HuH-7 (cell line): ENCODE results near the gene DNASE1L3.
"Not testable (repeated sequence)": the region's sequence is repeated elsewhere in the genome, so short reads cannot be mapped to it uniquely, and the experiment has no call there.

Source experiments
- DNase-seq: peaks from one replicate; pipeline ENCODE4 v3.0.0; 2011; ENCODE audit warnings: low spot score

The DNASE1L3 gene

DNA sequence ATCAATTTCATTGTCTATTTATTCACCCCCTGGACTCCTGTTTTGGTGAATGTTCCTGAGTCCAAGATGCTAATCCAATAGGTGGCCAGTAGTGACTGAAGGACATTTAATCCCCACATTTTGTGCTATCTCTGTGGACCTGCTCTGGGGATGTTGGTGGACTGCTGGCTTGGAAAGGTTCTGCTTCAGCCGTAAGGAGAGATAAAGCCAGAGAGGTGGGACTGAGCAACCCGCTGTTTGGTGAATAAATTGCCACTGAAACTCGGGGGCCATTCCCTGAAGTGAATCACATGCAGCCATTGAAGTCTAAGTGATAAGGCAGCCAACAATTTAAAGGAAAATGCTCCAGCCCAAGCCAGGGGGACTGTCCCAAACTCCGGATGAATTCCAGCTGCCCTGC lies 25.2 kb upstream of the DNASE1L3 start:
- no peak for DNase-seq

DNA sequence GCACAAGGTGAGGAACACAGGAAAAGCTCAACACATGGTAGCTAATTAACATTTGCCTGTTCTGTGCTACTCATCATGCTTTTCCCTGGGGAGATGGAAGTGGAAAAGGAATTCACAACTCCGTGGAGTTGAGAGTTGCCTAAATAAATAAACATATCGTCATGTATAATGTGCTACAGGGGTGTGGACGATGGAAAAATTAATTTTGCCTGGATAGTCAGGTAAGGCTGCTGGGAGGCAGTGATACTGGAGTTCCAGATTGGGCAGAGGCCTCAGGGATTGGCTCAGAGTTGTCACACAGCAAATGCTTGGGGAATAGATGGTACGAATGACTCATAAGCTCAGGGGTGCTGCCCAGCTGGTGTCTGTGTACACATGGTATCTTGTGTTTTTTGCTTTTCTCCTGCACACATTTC lies 23.8 kb upstream of the DNASE1L3 start:
- DNase-seq = no peak

DNA sequence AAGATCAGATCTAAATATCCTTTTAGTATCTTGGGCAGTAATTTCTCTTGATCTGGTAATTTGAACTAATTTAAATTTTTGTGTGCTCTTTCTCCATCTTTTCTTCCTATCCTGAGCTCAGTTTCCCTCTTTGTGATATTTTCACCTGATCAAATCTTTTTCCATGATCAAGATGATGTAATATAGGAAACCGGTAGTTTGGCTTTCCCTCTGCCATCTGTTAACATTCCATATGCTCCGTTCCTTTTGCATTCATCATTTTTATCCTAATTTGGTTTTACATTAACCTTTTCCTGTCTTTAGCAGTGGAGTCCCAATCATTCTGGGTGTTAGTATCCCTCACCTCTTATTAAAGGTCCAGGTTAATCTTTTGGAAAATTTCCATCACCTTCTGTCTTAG lies 20.9 kb upstream of the DNASE1L3 start:
- DNase-seq = no peak

DNA sequence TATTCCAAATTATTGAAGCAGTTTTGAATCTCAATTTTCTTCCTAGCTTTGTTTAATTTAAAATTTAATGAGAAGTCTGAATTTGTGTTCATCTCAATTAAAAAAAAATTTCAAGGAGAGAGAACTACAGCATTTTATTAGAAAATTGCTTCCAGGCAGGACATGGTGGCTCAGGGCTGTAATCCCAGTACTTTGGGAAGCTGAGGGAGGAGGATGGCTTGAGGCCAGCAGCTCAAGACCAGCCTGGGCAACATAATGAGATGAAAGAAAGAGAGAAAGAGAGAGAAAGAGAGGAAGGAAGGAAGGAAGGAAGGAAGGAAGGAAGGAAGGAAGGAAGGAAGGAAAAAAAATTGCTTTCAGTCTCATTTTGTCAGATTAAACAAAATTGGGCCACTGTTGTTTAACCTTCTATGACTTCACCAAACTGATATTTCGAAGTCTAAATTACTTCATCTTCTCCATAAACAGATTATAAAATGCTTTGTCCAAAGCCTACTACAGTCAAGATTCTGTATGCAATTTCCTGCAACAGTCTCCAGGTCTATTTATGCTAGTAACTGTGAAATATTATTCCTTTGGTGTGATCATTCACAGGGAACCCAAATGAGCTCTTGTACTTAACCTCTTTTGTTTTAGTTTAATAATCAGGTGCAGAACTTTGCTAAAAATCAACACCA lies 20.2 kb upstream of the DNASE1L3 start:
- DNase-seq = no peak

DNA sequence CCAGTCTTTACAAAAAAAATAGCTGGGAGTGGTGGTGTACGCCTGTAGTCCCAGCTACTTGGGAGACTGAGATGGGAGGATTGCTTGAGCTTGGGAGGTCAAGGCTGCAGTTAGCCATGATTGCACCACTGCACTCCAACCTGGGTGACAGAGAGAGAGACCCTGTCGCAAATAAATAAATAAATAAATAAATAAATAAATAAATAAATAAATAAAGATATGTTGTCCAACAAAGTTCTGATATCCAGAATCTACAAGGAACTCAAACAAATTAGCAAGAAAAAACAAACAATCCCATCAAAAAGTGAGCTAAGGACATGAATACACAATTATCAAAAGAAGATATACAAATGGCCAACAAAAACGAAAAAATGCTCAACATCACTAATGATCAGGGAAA lies 17.2 kb upstream of the DNASE1L3 start:
- not testable (repeated sequence) for DNase-seq

DNA sequence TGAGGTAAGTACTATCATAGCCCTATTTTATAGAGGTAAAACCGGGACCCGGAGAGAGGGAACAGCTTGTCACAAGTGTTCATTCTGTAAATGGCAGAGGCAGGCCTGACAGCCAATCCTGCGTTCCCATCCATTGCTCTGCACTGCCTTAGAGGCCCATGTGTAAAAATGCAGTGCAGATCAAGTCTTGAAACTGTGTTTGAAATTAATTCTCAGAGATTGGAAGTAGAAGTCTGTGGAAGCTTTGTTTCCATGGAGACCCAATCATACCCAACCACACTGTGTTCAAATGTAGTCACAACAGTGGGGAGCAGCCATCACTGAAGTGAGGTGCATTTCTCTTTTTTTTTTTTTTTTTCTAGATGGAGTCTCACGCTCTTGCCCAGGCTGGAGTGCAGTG lies 13.1 kb upstream of the DNASE1L3 start:
- no peak for DNase-seq

DNA sequence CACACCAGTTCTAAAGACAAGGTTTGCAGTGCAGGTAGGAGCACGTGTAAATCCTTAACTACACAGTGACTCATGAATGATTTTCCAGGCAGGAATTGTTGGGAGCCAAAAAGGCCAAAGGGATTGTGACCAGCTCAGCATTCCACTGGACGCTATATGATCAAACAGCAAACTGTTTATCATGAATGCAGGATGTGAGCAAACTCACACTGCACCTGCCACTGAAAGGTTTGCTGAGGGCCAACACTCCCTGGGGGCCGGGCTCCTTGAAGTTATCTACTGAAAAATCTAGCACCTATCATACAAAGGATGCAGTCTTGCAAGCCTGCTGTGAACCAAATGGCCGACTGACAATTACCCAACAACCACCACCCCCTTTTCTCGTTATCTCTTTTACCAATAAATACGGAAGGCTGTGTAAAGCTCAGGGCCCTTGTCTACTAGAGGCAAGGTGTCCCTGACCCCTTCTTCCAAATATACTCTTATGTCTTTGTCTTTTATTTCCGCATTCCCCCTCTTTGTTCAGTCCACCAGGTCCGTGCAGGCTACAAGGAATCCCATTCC lies 11.5 kb upstream of the DNASE1L3 start:
- DNase-seq = no peak

DNA sequence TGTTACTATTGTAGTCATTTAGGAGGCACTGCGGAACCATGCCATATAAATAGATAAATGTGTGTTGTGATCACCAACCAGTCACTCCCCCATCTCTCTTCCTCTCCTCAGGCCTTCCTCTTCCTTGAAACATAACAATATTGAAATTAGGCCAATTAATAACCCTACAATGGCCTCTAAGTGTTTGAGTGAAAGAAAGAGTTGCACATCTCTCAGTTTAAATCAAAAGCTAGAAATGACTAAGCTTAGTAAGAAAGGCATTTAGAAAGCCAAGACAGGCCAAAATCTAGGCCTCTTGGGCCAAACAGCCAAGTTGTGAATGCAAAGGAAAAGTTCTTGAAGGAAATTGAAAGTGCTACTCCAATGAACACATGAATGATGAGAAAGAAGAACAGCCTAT lies 8.1 kb upstream of the DNASE1L3 start:
- no peak for DNase-seq

DNA sequence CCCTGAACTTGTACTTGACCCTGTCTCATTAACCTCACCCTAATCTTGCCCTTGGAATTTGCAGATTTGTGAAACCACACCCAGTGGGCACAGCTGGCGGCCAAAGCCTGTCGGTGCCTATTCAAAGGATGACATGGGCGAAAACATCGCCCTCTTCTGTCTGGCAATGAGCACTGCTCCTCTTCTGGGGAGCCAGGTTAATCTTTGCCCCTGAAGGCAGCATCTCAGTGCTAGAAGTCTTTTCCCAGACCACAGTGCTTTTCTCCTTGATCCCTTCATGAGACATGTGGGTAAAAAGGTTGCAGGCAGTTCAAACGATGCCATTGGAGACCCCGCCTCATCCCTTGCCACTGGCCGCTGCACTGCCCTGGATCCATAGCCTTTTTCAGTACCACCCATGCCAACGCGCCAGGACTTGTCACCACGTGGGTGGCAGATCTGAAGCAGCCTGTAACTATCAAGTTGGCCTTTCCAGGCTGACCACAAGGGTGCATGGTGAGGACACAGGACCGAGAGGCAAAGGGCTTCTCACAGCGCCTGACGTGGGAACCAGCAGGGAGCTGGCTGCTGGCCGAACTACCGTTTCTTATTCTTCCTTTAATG lies 6.5 kb upstream of the DNASE1L3 start:
- peak; percentile 28 for DNase-seq

DNA sequence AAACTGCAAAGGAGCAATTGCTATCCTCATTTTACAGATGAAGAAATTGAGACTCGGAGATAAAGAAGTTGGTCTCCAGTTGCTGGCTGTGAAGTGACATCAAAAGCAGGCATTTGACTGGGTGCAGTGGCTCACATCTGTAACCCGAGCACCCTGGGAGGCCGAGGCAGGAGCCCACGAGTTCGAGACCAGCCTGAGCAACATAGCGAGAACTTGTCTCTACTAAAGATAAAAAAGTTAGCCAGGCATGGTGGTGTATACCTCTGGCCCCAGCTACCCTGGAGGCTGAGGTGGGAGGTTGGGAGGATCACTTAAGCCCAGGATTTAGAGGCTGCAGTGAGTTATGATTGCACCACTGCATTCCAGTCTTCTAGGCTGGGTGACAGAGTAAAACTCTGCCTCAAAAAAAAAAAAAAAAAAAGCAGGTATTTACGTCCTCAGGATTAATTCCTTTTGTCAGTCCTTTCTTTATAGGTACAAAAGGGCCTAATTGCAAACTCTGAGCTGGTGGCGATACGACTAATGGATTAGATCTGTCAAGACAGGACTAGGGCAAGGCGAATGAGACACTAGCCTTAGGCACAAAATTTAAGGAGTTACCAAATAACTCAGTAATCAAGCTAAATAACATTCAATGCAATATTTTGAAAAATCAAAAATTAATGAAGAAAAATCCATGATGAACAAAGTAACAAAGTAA lies 5.9 kb upstream of the DNASE1L3 start:
- DNase-seq = no peak

DNA sequence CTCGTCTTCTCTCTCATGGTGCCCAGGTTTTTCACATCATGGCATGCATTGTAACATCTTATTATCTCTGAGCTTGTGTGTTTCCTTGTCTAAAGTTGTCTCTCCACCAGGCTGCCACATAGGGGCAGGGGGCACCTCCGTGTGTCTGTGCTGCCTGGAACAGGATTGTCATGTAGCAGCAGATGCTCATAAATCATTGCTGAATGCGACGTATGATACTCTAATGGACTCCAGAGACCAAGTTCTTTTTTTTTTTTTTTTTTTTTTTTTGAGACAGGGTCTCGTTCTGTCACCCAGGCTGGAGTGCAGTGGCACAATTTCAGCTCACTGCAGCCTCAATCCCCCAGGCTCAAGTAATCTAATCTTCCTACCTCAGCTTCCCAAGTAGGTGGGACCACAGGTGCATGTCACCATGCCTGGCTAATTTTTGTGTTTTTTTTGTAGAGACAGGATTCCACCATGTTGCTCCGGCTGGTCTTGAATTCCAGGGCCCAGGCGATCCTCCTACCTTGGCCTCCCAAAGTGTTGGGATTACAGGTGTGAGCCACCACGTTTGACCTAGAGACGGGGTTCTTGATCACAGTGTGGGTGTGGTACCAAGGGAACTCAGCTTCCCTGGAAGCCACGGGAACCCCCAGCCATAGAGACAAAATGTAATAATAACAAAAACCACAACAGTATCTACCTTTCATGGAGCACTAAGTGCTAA lies 4.7 kb upstream of the DNASE1L3 start:
- DNase-seq = no peak

DNA sequence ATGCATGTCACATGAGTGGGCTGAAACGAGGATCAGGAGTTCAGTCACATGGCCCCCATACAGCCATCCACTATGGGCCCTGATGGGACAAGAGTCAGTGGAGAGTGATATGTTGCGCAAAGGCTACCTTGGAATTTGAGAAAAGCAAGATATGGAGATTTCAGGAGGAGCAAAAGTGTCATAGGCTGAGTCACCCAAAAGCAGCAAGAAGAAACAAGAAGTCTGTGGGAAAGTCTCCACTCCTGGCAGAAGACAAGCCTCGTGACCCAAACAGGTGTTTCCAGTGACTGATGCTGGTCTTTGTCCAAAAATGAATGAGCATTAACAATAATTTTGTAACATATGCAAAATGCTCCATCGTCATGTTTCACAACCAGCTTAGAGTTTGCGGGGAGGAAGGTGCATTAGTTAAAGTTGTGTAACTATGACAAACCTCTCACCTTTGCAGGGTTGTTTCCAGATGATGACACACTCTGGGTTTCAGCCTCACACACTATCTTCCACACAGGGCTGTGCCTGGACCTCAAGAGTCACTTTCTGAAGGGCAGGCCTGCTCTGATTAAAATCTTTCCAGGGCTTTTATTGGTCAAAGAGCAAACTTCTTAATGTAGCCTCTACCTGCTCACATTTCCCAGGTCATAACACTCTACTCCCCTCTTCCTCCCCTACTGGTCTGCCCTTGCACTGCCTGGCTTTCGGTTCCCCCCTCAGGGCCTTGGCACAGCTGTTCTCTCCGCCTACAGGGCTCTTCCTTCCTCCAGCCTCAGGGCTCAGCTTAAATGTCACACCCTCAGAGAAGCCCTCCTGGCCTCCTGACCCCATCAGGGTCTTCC lies 3.9 kb upstream of the DNASE1L3 start:
- no peak for DNase-seq

DNA sequence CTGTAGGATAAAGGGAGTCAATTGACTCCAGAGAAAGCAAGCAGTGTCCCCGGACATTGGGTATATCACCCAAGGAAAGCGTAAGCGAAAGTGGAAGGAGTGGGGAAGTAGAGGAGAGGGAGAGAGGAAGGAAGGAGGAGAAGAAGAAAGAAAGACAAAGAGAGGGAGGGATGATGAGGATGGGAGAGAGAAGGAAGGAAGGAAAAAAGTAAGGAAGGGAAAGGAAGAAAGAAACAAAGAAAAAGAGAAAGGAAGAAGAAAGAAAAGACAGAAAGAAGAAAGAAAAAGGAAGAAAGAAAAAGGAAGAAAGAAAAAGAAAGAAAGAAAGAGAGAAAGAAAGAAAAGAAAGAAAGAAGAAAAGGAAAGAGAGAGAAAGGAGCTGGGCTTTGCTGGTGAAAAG lies 839 bp downstream of the DNASE1L3 start:
- no peak for DNase-seq

DNA sequence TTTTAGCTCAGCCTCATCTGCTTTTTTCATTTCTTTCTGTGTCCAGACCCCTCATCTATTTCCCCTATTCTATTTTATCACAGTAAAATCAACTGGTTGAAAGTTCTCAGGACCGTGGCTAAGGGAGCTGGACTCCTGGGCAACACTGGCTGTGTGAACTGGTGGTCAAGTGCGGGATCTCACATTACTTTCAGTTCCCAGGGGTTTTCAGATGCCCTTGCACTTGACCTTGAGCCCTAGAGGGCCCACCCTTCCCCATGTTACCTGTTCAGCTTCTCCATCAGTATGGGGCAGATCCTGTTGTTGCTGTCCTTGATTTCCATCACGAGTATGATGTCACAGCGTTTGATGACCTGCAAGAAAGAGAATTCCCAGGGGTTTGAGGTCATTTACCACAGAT lies 2.8 kb downstream of the DNASE1L3 start:
- no peak for DNase-seq

DNA sequence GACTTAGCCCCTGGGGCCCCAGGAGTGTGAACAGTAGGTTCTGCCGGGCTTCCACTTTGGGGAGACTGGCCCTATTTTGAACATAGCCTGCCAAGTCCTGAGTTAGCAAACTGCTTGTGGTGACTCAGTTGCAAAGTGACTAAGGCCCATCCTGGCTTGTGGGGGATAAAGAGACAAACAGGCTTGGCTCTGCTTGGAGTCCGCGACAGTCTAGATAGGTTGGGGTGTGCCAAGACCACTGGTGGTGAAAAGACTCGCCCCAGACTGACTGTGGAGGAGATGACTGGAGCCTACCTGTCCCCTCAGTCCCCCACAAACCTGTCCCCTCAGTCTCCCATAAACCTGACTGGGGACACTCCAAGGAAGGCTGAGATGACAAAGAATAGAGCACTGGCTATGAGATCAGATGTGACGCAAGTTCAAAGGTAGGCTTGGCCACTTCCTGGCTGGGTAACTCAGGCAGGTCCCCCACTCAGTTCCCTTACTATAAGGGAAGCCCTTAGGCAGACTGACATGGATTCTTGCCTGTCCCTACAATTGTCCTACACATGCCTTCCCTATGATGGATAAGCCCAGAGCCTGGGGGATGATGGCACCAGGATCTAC lies 4.3 kb downstream of the DNASE1L3 start:
- no peak for DNase-seq

DNA sequence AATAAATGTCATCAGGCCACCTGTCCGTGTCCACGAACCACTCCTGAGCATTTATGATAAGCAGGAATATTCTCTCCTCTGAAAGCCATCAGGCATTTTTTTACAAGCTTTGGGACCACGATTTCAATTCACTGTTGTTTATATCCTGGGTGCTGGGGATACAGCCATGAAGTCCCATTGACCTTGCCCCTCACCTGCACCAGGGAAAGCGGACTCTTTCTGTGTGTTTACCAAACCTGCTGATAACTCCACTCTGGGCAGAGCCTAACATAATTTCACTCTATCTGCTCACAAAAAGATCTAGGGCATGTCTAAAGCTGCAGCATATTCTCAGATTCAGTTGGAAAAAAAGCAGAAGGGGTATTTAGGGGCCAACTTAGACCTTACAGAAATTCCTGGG lies 4.8 kb downstream of the DNASE1L3 start:
- DNase-seq = no peak

DNA sequence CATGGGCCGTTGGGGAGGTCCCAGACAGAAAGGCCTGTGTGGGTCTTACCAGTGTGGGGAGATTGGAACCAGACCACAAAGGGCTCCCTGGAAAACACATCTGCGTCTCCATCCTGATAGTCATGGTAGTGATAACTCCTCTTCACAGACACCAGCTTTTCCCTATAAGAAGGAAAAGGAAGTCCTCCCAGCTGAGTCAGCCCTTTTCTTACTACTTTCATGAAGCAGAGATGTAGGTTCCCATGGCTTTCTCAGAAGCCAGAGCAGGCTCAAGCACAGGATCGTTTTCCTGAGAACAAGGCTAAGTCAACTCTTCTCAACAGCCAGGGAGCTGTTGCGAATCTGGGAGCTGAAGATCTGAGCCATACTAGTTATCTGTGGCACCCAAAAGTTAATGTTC lies 6.1 kb downstream of the DNASE1L3 start:
- DNase-seq = no peak

DNA sequence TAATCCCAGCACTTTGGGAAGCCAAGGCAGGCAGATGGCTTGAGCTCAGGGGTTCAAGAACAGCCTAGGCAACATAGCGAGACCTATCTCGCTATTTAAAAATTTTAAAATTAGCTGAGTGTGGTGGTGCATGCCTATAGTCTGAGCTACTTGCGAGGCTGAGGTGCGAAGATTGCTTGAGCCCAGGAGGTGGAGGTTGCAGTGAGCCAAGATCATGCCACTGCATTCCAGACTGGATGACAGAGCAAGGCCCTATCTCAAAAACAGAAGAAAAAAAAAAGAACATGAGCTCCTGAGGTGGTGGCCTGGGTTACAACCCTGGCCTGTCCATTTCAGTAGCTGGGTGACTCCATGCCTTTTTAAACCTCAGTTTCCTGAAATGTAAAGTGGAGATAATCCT lies 7.2 kb downstream of the DNASE1L3 start:
- DNase-seq = no peak

DNA sequence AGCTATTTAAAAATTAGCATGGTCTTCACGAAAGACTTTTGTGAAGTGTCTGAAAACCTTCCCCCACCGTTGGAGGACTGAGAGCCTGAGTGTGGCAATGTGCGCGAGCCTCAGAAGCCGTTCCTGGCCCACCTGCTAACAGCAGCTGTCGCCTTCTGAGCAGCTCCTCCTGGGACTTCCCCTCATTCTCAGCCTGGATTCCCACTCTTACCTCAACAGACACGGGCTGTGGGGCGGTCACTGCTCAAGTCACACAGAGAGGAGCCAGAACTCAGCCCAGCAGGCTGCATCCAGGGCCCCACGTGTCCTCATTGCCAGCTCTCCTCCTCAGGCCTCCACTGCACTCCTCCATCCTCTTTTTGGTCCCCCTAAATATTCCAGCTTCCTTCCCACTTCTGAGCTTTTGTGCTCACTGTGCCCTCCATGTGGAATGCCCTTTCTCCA lies 7.8 kb downstream of the DNASE1L3 start:
- DNase-seq = no peak

DNA sequence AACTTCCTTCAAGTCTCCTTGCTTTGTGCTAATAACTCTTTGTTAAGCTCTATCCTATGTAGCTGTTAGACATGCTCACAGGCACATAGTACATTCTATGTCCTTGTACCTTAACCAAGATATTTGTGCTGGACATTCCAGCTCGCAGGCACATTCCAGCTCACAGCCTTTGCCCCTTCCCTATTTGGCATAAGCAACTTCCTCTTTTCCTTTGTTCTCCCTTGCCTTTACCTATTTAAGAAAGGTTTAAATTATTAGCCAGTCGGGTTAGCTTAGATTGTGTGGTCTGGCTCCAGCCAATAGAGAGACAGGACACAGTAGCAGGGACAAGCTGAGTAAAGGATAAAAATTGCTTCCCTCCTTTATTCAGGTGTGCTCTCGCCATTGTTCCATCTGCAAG lies 9.3 kb downstream of the DNASE1L3 start:
- not testable (repeated sequence) for DNase-seq

DNA sequence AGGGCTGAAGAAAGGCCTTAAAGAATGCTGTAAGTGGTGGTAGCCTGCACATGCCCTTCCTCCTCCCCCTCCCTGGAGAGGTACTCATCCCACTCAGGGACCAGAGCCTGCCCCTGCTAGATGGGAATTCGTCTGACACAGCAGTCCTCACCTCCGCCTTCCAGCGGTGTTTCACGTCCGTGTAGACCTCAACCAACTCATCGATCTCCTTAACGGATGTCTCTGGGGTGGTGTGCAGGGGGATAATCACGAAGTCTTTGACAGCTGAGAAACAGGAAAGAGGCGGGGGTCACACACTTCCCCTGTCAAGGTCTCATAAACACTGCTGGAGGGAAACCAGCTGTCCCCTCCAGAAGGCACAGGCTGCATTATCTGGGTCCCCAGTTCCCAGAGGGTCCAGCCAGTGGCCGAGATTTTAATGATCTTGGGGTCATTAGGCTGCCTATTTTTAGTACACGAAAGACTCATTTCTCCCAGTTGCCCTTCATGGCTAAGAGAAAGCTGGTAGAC lies 9.9 kb downstream of the DNASE1L3 start:
- DNase-seq = no peak
